Measurements from ENCODE around the gene DNM1L.

DNM1L gene

DNA sequence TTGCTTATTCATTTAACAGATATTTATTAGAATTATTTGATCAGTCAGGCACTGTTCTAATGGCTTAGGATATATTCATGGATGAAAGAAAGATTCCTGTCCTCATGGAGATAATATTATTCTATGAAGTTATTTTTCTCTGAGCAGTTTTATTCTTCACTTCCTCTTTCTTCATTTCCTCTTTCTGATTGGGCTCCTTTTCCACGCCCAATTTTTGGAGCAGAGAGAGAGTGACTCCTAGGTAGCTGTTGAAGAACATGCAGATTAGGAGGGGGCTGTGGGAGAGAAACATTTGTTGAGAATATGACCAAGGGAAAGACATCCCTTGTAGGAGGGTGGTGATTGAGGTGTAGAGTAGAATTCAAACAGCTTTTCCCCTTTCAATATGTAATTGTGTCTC is 82.6 kb downstream of the DNM1L start:
- DNase-seq, result no peak

DNA sequence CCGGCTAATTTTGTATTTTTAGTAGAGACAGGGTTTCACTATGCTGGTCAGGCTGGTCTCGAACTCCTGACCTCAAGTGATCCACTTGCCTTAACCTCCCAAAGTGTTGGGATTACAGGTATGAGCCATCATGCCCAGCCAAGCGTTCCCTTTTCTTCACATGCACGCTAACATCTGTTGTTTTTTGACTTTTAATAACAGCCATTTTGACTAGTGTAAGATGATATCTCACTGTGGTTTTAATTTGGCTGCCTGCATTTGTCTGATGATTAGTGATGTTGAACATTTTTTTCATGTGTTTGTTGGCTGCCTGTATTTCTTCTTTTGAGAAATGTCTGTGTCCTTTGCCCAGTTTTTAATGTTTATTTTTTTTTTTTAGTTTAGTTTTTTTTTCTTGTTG is 86.8 kb downstream of the DNM1L start:
- no peak for DNase-seq

DNA sequence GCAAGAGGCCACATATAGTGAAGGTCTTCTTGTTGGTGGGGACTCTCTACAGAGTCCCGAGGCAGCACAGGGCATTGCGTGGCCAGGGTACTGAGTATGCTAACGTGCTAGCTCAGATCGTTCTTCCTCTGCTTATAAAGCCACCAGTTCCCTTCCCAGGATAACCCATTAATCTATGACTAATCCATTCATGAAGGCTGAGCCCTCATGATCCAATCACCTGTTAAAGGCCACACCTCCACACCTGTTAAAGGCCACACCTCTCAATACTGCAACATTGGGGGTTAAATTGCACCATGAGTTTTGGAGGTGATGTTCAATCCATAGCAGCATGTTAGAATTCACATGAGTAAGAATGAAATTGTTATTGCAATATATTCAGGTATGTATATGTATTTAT is 89.4 kb downstream of the DNM1L start:
- DNase-seq, result no peak

DNA sequence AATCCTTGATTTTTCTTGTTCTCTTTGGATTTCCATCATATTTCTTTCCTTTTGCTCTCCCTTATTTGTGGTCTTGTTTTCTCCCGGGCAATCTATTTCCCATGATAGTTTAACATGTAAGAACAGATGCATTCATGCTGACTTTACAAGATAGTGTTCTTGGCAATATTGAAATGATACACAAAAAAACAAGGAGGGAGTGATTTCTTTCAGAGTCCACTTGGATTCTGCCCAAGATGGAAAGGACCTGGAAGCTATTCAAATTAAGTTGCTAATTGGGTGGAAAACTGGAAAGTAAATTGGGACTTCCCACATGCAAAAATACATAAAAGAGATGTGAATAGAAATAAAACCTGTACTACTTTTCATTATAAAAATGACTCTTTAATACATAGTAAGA is 91.0 kb downstream of the DNM1L start:
- DNase-seq, result no peak

DNA sequence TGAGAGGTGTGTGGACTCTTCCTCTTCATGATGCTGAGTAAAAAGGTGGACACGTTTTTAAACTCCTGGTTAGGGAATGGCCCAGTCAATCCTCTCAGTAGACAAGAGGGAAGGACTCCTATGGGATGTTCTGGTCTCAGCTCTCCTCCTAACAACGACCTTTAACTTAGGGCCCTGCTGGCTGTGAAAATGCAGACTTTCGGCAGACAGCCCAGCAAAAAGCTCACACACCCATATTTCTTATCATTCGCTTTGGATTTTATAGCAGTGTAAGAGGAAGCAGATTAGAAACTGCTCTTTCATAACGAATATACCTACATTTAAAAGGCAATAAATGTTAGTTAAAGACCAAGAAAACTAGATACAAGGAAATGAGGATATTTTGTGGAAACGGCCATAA is 94.6 kb downstream of the DNM1L start:
- DNase-seq, result no peak

DNA sequence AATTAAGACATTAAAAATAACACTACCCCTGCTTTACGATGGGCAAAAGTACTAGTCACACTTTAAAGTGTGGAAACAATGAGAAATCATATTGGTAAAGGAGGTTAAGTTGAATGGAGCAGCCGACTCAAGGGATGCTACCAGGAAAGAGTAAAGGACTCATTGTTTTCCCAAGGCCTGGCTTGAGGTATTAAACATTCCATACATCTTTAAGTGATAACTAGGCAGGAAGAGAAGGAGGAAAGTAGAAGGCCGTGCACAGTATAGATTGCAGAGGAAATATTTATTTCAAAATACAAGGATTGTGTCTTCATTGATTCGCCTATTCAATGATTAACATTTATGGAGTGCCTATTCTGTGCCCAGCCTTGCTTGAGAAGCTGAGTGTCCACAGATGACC is 97.2 kb downstream of the DNM1L start:
- no peak for DNase-seq

DNA sequence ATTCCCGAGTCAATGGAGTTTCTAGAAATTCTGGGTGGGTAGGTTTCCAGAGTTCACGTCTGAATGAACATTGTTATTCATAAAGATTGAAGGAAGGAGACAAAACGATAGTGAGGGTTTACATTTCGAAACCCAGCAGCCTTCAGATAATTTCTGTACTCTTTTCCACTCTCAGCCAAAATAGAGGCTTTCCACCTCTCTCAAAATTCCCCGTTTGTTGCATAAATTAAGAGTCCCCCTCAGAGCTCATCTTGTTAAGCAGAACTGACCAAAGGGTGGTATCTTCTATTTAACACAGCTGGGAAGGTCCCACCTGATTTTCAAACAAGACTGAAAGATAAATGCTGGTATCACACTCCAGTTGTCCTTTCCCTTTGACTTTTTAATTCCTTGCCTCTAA is 98.1 kb downstream of the DNM1L start:
- no peak for DNase-seq

DNA sequence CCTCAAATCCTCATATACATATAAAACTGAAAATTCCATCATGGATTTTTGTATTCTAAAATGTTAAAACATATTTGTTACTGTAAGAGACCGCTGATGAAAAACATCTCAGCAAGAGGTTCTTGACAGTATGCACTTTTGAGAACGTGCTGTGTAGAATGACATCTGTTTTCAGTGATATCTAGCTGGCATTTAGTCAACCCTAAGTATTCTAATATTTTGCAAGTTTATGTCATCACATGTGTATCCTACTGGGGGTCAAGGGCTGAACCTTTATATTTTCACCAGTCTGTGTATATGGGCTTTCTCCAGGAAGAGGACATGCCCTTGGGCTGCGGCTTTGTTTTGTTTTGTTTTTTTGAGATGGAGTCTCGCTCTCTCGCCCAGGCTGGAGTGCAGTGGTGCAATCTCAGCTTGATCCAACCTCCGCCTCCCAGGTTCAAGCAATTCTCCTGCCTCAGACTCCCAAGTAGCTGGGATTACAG is 98.6 kb downstream of the DNM1L start:
- no peak for DNase-seq

DNA sequence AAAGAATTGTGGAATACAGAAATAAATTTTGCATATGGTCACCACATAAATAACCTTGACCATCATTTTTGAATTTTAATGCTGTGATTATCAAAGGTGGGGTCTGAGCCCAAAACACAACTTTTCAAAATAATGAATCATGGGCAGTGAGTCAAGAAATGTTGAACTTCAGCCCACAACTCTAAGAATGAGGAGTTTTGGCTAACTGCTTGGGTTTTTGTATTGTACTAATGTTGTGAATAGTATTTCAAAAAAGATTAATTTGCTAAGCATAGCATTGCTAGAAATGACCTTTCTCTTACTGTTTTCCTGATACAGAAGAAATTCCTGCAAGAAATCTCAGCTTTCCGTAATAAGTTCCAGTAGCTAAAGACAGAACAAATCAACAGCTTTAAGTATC is 101.0 kb downstream of the DNM1L start:
- DNase-seq, result no peak

DNA sequence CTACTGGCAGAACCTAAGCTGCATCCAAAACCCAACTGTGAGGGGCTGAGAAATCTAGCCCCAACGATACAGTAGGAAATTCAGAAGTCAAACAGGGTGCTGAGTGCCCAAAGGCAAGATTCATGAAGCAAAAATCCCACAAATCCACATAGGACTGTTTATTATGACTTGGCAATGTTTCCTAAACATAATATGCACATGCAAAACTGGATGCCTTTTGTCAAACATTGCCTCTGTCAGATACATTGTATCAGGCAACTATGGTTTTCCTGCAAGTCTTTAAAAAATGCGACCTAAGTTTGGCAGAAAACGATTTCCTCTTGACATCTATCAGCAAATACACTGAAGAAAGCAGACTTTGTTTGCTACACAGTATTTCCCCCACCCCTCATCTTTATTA is 103.9 kb downstream of the DNM1L start:
- no peak for DNase-seq

DNA sequence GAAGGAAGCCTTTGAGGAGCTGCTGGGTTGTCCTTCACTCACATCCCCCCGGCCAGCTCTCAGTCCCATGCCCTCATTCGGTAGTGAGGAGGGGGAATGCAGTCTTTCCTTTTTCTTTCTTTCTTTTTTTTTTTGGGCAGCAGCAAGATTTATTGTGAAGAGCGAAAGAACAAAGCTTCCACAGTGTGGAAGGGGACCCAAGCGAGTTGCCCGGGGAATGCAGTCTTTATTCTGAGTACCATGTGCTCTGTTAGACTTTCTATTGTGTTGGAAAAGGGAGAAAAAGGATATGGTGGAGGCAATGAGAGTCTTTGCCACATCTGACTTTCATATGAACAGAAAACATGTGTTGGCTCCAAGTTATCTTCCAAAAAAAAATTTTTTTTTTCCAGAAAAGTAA is 106.5 kb downstream of the DNM1L start:
- no peak for DNase-seq

DNA sequence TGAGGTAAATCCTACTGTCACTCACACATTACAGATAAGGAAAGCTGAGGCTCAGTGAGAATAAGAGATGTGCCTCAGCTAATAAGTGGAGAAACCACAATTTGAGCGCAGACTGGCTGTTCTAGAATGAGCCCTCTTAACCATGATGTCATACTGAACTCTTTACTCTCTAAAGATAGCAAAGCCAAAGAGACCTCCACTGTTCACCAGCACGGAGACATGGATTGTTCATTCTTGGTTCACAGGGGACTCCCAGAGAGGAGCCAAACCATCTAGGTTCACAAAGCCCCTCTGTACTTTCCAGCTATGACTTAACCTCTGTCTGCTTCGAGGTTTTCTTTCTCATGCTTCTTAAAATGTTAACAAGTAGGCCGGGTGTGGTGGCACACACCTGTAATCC is 109.3 kb downstream of the DNM1L start:
- no peak for DNase-seq

DNA sequence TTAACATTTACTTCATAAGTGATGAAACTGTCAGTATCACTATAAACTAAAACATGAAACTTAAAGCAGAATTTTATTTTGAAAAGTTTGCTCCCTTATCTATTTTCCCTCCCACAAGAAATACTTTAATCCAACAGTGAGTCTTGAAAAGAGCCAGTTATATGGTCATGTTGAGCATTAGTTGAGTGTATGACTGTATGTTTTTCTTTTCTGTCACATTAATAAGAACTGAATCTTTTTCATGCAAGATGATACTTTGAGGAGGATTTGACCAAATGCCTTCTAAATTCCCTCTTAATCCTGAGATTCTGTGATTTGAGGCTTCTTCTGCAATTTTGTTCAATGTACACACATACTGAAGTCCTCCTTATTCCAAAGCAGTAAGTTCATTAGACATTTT is 110.3 kb downstream of the DNM1L start:
- DNase-seq, result no peak

DNA sequence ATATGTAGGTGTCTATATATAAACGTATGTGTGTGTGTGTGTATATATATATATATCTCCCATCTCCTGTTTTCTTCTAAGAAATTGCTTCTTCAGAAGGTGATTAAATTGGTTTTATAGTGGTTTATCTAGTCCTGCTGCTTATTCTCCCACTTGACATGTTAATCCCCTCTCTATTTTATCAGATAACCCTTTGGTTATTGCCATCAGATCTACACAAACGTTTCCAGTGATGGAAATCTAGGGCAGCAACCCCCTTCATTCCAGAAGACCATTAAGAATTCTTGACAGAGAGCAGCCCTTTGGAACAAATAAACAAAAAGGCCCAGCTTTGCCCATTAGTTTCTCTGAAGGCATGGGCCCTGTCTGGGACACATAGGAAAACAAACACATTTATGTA is 110.8 kb downstream of the DNM1L start:
- DNase-seq, result no peak

DNA sequence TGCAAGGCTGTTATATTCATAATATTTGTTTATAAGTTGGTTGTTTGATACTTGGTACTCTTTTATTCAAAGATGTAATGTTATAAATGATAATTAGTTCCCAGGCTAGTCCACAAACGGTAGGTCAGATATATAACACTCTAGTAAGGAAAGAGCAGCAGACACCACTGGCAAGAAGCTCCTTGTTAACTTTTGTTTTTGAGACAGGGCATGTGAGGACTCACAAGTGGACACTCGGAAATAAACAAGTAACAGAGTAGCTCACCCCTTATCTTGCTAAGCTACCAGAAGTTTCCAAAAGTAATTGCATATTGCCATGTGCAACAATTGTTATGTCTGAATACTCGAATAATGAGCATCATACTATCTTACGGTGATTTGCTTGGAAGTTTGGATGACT is 115.2 kb downstream of the DNM1L start:
- DNase-seq, result no peak
